HG02678 (cell line): Measurements from ENCODE around the gene PTGES.
"Not testable (repeated sequence)": the region's sequence is repeated elsewhere in the genome, so short reads cannot be mapped to it uniquely, and the experiment has no call there.

Experiments used
- ATAC-seq: cut with Tn5 transposase; IDR thresholded peaks from one replicate; pipeline ENCODE4 v1.9.1; 2021; ENCODE audit warnings: mild to moderate bottlenecking, moderate library complexity; ENCODE audit not compliant: unreplicated experiment

Gene PTGES

GRCh38 chr9:129749052-129749451 is 3.8 kb downstream of the PTGES start:
- not testable (repeated sequence) for ATAC-seq

- ATAC-seq = no peak
Measured at GRCh38 chr9:129748249-129748648, 4.6 kb downstream of the PTGES start.

- no peak for ATAC-seq
Measured at GRCh38 chr9:129746092-129746777, 6.6 kb downstream of the PTGES start.

GRCh38 chr9:129745200-129745599 is 7.6 kb downstream of the PTGES start:
- ATAC-seq = no peak

GRCh38 chr9:129740666-129741464 is 12.0 kb downstream of the PTGES start:
- no peak for ATAC-seq

- ATAC-seq = no peak
Measured at GRCh38 chr9:129740174-129740573, 12.7 kb downstream of the PTGES start.

GRCh38 chr9:129739432-129739831 is 13.4 kb downstream of the PTGES start:
- ATAC-seq = no peak

- peak; percentile 59 for ATAC-seq
Measured at GRCh38 chr9:129737479-129738274, 15.2 kb downstream of the PTGES start.

GRCh38 chr9:129736334-129736733 is 16.5 kb downstream of the PTGES start:
- no peak for ATAC-seq

GRCh38 chr9:129735546-129735945 is 17.3 kb downstream of the PTGES start:
- ATAC-seq = no peak

GRCh38 chr9:129733632-129733953 is 19.2 kb downstream of the PTGES start:
- ATAC-seq = no peak

GRCh38 chr9:129732946-129733631 is 19.8 kb downstream of the PTGES start:
- no peak for ATAC-seq

- no peak for ATAC-seq
Measured at GRCh38 chr9:129732100-129732499, 20.7 kb downstream of the PTGES start.

GRCh38 chr9:129731477-129732085 is 21.3 kb downstream of the PTGES start:
- ATAC-seq = no peak

GRCh38 chr9:129728744-129729143 is 24.1 kb downstream of the PTGES start:
- ATAC-seq = no peak

GRCh38 chr9:129726322-129727160 is 26.3 kb downstream of the PTGES start:
- no peak for ATAC-seq

GRCh38 chr9:129725795-129726251 is 27.0 kb downstream of the PTGES start:
- ATAC-seq = no peak

GRCh38 chr9:129724456-129725190 is 28.2 kb downstream of the PTGES start:
- no peak for ATAC-seq

- no peak for ATAC-seq
Measured at GRCh38 chr9:129722913-129723312, 29.9 kb downstream of the PTGES start.
